Measurements from ENCODE around the gene TXNDC16.
"Not testable (repeated sequence)": the region's sequence is repeated elsewhere in the genome, so short reads cannot be mapped to it uniquely, and the experiment has no call there.

The TXNDC16 gene, protein sequence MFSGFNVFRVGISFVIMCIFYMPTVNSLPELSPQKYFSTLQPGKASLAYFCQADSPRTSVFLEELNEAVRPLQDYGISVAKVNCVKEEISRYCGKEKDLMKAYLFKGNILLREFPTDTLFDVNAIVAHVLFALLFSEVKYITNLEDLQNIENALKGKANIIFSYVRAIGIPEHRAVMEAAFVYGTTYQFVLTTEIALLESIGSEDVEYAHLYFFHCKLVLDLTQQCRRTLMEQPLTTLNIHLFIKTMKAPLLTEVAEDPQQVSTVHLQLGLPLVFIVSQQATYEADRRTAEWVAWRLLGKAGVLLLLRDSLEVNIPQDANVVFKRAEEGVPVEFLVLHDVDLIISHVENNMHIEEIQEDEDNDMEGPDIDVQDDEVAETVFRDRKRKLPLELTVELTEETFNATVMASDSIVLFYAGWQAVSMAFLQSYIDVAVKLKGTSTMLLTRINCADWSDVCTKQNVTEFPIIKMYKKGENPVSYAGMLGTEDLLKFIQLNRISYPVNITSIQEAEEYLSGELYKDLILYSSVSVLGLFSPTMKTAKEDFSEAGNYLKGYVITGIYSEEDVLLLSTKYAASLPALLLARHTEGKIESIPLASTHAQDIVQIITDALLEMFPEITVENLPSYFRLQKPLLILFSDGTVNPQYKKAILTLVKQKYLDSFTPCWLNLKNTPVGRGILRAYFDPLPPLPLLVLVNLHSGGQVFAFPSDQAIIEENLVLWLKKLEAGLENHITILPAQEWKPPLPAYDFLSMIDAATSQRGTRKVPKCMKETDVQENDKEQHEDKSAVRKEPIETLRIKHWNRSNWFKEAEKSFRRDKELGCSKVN

DNA sequence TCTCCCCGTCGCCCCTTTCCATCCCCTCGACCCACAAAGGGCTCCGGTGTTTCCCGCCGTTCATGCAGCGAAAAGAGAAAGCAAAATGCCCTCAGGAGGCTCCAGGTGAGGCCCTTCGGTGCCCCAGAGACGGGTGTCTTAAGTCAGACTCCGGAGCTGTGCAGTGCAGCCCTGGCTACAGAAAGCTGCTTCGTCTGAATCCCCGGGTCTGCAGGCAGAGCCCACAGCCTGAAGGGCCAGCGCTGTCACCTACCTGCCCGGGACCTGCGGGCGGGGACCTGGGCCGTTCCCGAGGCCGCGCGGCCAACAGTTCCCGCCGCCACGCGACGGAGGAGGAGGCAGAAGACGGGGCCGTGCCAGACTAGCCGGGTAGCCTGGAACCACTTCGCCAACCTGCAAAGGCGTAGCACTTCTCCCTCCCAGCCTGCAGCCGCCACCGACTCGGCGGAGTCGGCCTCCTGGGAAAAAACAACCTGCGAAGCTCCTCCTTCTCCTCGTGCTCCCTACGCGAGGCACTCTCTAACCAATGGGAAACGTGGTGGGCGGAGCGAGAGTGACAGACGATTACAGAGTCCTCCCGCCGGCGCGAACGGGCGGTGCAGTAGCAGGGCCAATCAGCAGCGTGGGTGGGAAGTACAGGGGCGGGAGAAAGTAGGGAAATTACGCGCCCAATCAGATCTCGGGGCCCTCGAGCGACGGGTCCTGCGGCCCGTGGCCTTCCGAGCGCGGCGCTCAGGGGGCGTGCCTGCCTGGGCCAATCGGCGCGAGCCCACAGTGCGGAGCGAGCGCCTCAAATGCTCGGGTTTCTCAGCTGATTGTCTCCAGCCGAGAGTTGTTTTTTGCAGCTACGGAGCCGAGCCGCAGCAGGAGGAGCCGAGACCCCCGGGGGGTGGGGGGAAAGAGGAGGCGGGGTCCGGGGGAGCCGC, at the start of gene TXNDC16, which contains the start of gene GPR137C:
TXNDC16 (minus strand) TSS at position 443 of the 926 bp plus-strand sequence. CDS start 8,948 bp downstream, outside the sequence.
GPR137C (plus strand) TSS at position 774 of the 926 bp plus-strand sequence. CDS start 312 bp downstream, outside the sequence.
- peak; percentile 99 for DNase-seq (ENCODE audit: low read depth)

DNA sequence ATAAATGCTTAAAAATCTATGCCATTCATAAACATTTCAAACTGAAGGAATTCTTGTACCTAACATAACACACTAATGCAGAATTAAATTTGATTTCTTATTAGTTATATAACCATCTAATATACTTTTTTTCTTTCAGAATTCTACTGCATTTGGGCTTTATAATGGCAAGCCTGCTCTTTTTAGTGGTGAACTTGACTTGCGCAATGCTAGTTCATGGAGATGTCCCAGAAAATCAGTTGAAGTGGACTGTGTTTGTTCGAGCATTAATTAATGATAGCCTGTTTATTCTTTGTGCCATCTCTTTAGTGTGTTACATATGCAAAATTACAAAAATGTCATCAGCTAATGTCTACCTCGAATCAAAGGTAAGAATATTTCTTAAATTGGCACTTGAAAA, 47.7 kb upstream of the TXNDC16 start:
- DNase-seq (ENCODE audit: low read depth) = no peak

DNA sequence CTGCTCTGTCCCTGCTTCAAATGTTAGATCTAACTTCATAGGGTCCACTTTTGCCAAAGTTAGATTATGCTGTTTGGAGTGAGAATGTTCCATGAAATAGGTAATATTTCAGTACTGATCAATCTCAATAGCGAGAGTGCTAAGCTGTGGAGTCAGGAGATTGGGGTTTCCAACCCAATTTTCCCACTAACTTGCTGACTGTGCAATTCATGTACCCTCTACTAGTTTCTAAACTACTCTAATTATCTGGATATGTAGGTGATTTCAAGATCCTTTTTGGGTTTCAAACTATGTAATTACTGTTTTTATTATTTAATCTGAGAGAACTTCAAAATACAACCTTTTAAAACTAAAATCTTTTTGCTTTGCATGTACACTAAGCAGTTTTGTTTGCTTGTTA, 46.3 kb upstream of the TXNDC16 start:
- DNase-seq (ENCODE audit: low read depth) = no peak

DNA sequence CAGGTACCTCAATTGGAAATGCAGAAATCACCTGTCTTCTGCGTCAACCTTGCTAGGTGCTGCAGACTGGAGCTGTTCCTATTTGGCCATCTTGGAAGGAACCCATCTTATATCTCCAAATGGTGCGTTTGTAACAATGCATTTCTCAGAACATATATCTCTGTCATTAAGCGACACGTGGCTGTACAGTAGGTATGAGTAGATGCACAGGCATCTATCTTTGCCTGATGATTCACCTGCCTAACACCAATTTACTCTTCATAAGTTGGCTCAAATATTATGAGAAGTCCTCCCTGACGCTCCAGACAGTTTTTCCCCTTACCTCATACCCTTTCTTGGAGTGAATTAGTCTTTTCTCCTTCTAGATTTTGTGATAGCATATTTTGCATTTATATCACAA, 44.6 kb upstream of the TXNDC16 start:
- DNase-seq (ENCODE audit: low read depth) = no peak

DNA sequence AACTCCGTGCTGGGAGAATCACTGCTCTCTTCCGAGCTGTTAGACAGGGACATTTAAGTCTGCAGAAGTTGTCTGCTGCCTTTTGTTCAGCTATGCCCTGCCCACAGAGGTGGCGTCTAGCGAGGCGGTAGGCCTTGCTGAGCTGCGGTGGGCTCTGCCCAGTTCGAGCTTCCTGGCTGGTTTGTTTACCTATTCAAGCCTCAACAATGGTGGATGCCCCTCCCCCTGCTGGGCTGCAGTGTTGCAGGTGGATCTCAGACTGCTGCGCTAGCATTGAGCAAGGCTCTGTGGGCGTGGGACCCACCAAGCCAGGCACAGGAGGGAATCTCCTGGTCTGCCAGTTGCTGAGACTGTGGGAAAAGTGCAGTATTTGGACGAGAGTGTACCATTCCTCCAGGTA, 44.0 kb upstream of the TXNDC16 start:
- no peak for DNase-seq (ENCODE audit: low read depth)

DNA sequence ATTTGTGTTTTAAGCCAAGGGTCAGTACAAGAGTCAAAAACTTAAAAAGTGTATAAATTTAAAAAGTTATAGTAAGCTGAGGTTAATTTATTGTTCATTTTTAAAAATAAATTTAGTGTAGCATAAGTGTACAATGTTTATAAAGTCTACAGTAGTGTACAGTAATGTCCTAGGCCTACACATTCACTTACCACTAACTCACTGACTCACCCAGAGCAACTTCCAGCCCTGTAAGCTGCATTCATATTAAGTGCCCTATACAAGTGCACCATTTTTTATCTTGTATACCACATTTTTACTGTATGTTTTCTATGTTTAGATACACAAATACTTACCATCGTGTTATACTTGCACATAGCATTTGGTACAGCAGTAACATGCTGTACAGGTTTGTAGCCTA, 38.0 kb upstream of the TXNDC16 start:
- peak; percentile 5 for DNase-seq (ENCODE audit: low read depth)

DNA sequence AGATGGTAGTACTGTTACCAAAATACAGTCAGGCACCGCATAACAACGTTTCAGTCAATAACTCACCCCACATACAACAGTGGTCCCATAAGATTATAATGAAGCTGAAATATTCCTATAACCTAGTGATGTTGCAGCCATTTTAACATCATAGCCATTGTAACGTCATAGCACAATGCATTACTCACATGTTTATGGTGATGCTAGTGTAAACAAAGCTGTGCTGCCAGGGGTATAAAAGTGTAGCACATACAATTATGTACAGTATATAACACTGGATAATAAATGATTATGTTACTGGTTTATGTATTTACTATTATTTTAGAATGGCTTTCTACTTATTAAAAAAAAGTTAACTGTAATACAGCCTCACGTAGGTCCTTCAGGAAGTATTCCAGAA, 37.3 kb upstream of the TXNDC16 start:
- DNase-seq (ENCODE audit: low read depth) = no peak

DNA sequence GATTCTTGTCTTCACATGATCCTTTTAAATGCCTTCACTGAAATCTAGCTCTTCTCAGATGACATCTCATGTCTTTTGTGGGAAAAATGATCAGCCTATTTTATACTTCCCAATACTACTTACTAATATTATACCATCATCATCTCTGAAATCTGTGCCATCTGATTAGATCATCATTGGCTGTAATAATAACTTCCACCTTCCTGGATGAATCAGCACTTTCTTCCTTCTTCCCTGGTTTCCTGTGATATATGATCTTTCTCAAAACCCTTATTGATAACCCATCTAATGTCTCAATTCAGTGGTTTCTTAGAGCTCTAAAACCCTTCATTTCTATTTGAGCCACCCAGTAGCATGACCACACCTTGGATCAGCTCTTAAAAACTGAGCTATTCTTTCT, 31.2 kb upstream of the TXNDC16 start:
- DNase-seq (ENCODE audit: low read depth) = peak; percentile 27

DNA sequence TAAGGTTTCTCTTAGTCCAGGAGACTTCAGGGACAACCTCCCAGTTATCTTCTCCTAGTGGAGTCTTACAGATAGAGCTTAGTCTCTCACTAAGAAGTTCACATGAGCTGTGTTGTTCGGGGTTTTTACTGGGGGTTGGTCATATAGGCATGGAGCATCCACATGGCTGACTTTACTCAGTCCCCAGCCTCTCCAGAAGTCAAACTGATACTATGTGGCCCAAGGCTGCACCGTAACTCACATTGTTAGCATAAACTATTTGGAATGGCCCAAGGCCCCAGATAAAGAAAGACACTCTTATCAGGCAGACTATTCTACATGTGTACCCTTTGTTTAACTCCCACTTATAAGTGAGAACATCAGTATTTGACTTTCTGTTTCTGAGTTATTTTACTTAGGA, 23.6 kb upstream of the TXNDC16 start:
- DNase-seq (ENCODE audit: low read depth) = no peak

DNA sequence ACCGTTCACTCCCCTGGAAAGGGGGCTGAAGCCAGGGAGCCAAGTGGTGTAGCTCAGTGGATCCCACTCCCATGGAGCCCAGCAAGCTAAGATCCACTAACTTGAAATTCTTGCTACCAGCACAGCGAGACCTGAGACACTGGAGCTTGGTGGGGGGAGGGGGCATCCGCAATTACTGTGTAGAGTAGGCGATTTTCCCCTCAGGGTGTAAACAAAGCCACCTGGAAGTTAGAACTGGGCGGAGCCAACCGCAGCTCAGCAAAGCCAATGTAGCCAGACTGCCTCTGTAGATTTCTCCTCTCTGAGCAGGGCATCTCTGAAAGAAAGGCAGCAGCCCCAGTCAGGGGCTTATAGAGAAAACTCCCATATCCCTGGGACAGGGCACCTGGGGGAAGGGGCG, 16.1 kb upstream of the TXNDC16 start:
- not testable (repeated sequence) for DNase-seq (ENCODE audit: low read depth)

DNA sequence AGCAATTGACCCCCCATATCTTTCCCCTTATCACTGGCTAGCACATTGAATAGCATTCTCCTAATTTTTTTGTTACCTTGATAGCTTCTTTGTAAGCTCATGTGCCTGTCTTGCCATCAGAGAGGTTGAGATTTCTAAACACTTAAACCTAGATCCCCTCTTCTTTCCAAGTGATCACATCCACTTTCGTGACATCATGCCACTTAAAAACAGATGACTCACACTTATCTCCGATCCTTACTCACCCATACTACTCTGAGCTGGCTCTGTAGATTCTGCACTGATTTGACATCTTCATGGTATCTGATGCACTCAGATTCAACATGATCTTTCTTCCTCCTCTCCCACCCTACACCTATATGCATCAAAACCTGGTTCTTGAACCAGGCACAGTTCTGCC, 10.8 kb upstream of the TXNDC16 start:
- peak; percentile 31 for DNase-seq (ENCODE audit: low read depth)

DNA sequence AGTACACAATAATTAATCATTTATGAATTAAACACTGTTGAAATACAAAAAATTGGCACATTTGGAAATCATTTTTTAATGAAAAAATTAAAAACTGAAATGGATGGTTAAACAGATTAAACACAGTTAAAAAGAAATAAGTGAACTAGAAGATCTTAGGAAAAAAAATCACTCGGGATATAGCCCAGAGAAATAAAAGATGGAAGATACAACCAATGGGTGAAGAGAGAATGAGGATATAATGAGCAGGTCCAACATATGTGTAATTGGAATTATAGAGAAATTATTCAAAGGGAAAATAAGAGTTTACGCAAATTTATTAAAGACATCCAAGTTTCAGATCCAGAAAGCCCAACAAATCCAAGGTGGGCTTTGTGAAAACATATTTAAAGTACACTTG, 6.4 kb upstream of the TXNDC16 start:
- no peak for DNase-seq (ENCODE audit: low read depth)

DNA sequence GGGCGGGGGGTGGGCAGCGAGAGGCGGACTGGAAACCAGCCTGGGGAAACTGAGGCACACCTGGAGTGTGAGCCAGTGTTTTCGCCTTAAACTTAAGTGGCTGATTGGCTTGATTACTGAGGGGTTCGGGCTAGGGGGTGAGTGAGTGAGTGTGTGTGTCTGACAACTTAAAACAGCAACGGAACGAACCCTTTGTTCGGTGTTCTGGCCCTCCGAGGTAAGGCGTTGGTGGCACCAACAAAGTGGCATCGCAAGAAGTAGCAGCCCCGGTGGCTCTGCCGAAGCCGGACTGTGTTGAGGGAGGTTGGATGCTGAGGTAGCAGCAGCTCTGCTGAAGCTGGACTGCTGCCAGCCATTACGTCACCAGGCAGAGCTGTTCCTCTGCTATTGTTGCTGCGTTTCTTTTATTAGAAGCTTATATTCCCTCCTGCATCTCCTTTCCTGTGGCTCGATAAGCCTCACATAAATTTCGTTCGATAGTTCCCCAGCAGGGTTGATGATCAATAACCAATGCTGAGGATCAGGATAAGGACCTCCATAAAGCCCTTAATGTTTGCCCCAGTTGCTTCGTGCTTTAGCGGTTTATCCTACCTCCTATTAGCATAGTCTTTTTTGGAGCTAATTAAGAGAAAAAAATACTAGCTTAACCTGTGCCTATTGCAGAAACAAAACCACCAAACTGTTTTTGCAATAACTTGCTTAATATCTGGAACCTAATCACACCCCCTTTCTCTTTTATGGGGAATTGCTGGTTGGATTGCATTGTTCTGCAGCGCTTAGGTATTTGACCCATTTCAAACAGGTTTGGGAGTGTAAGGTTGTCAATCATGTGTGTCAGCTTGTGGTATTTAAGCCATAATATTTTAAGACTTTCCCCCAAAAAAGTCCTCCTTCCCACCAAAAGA, 1.6 kb upstream of the TXNDC16 start:
- peak; percentile 92 for DNase-seq (ENCODE audit: low read depth)

DNA sequence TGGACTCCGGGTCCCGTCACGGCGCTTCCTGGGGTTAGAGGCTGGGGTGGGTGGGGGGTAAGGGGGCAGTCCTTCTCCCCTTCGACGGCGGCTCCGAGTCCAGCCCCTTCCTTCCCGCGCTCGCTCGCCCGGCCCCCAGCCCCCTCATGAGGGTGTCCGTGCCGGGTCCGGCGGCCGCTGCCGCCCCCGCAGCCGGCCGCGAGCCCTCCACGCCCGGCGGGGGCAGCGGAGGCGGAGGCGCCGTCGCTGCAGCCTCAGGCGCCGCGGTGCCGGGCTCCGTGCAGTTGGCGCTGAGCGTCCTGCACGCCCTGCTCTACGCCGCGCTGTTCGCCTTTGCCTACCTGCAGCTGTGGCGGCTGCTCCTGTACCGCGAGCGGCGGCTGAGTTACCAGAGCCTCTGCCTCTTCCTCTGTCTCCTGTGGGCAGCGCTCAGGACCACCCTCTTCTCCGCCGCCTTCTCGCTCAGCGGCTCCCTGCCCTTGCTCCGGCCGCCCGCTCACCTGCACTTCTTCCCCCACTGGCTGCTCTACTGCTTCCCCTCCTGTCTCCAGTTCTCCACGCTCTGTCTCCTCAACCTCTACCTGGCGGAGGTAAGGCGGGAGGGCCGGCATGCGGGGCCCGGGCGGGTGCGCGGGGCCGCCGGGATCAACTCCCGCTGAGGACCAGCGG, 831 bp upstream of the TXNDC16 start:
- DNase-seq (ENCODE audit: low read depth) = no peak

DNA sequence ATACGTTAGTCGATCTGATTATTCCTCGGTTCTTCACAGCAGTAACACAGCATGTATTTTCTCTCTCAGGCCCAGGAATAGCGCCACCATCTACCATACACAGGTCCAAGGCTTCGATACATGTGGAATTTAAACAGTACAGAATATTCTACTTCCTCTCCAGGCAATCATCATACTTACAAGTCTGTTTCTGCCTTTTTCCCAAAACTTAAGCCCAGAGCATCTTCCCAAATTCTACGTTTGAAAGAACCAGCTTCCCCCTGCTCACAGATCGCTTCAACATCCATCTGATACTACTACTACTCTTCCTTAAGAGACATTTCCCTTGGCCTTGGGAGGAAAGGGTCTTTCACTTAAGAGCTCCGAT, 626 bp downstream of the TXNDC16 start:
- peak; percentile 51 for DNase-seq (ENCODE audit: low read depth)

DNA sequence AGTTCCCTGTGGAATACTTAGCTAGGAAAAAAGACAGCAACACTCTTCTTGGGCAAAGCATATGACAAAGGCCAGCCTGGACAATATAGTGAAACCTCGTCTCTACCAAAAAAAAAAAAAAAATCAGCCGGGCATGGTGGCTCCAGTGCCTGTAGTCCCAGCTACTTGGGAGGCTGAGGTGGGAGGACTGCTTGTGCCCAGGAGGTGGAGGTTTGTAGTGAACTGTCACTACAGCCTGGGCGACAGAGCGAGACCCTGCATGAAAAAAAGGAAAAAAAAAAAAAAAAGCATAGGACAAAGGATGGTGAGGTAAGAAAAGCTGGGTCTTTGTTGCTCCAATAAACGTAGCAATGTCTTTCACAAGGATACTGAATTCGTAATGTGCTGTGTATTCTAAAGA, 1.1 kb downstream of the TXNDC16 start:
- no peak for DNase-seq (ENCODE audit: low read depth)

DNA sequence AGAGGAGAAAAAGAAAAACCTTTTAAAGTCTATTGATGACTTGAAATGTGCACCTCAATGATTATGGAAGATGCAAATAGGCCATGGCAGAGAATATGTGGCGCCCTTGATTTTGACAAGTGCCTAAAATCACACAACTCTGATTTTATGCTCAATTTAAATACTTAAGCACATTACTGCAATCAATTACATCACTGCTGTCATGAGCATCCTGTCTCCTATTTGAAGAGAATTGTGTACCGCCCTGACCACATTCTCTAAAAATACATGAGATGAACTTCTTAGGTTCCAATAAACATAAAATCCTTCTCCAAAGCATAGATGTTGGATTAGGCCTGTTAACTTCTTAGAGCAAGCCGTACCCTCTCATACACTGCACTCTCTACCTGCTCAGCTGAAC, 1.6 kb downstream of the TXNDC16 start:
- no peak for DNase-seq (ENCODE audit: low read depth)

DNA sequence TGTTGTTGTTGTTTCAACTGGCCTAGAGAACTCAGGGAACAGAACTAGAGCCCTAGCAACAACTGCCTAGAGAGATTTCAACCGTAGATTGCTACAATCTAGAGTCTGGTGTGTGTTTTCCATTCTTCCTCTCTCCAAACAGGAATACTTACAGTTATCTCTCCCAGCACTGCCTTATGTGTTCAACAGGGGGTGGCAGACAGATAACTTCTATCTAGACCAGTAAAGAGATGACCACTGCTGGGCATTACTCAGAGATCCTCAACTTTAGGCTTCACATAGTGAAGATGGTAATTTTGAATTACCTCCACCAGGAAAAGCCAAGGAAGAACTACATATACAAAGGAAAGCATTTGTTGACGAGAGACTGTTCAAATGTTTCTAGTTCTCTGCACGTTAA, 4.8 kb downstream of the TXNDC16 start:
- no peak for DNase-seq (ENCODE audit: low read depth)

DNA sequence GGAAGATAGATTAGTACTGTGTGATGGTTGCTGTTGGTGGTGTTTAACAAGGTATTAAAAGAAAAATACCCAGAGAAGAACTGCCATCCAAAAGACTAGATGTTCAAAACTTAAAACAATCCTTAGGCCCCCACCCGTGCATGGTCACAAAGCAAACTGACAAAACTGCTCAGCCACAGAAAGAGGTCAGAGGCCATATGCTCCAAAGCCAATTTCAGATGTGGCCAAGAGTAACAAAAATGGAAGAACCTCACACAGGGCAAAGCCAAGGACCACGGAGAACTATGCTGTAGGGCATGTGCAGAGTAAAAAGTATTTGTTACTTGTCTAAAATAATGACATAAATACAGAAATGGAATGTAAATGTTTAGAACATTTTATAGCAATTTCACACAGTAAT, 5.3 kb downstream of the TXNDC16 start:
- DNase-seq (ENCODE audit: low read depth) = no peak

DNA sequence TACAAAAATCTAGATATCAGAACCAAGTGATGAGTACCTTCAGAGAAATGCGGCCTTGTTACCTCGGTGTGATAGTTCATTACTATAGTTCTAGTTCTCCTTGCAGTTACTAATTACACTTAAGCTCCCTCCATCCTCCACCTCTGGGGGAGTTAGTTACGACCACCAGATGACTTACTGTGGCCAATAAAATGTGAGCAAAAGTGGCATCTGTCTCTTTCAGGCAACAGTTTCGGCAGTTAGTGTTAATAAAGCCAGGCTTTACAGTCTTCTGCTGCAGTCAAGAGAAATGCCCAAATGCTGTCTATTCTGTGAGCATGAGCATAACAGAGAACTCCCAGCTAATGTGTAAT, 6.0 kb downstream of the TXNDC16 start:
- no peak for DNase-seq (ENCODE audit: low read depth)

All from iris pigment epithelial cell (primary cell).